ENCODE measurements around the gene C6orf47. TPM values are rescaled to one million over a fixed set of nuclear protein-coding genes. Genes with fewer than 3 reads are reported as not detected.

Gene C6orf47
- total and polyA plus RNA-seq, 2 of the 8 experiments (the other 6 are each of a cell fraction or from before 2014, with no cell fraction given), result 4.7 to 14.6 TPM

GRCh38 chr6:31627690-31628287 is 32.8 kb downstream of the C6orf47 start:
- Histone ChIP-seq H3K9me3 (ENCODE audit: insufficient read depth in 2 of 2, low read depth in 1 of 2, low read length in 1 of 2) (no peaks in the 10 kb centered on the region), H3K14ac (ENCODE audit: insufficient read length) (no peak overlapping the region), H4K20me1 (replicated peaks in 1 of 2; ENCODE audit: control insufficient read depth in 1 of 2, insufficient read depth in 2 of 2, low read length in 2 of 2) (peaks cover 12 to 26% of the 10 kb centered on the region in 2 experiments), H3K4me3 (ENCODE audit: extremely low read depth in 1 of 4, insufficient read depth in 2 of 4, low read depth in 3 of 4, low read length in 4 of 4) (no peak overlapping the region), H4K5ac (ENCODE audit: insufficient read length, low read depth, low read length) (no peak overlapping the region), H2BK20ac (ENCODE audit: low read length) (no peak overlapping the region), H3K27me3 (replicated peaks in 1 of 4; ENCODE audit: control insufficient read depth in 3 of 4, extremely low read depth in 1 of 4, insufficient read depth in 3 of 4, low read length in 3 of 4) (no peaks in the 10 kb centered on the region), H3K18ac (ENCODE audit: extremely low read depth, low read length) (no peak overlapping the region), H3K4me1 (replicated peaks in 1 of 4; ENCODE audit: control insufficient read depth in 3 of 4, insufficient read depth in 4 of 4, low read length in 3 of 4) (no peaks in the 10 kb centered on the region), H4K91ac (replicated peaks; ENCODE audit: insufficient read length, low read length) (no peak overlapping the region), H2BK120ac (replicated peaks; ENCODE audit: low read depth, low read length) (no peak overlapping the region), H3K9ac (replicated peaks in 1 of 4; ENCODE audit: extremely low read depth in 1 of 4, low read depth in 3 of 4, low read length in 3 of 4) (no peak overlapping the region), H3K23ac (ENCODE audit: insufficient read length) (no peak overlapping the region), H2BK15ac (ENCODE audit: low read length) (no peak overlapping the region), H2BK5ac (ENCODE audit: low read depth, low read length) (no peak overlapping the region), H3K27ac (ENCODE audit: low read depth, low read length) (no peak overlapping the region), H3K36me3 (ENCODE audit: control insufficient read depth in 2 of 4, insufficient read depth in 4 of 4, low read length in 3 of 4) (peaks cover 82 to 100% (median 95%) of the 10 kb centered on the region in 4 experiments), H2AK5ac (ENCODE audit: low read depth, low read length) (no peak overlapping the region), H3K56ac (replicated peaks; ENCODE audit: insufficient read length, low read depth, low read length) (no peak overlapping the region), H2AFZ (ENCODE audit: low read length) (no peak overlapping the region), H4K8ac (ENCODE audit: extremely low read depth, insufficient read depth, low read length) (peak overlapping the region; percentile 8), H2BK12ac (ENCODE audit: low read depth, low read length) (no peak overlapping the region), H3K4me2 (ENCODE audit: insufficient read depth in 1 of 2, low read depth in 2 of 2, low read length in 2 of 2) (no peak overlapping the region), H3K79me2 (ENCODE audit: control insufficient read depth in 1 of 2, insufficient read depth in 2 of 2, low read length in 2 of 2) (peaks cover 8 to 28% of the 10 kb centered on the region in 2 experiments), H3K79me1 (ENCODE audit: low read depth, low read length) (peaks cover 21% of the 10 kb centered on the region; the same call in 1 of the 2 replicates), H3K23me2 (ENCODE audit: low read depth, low read length) (no peaks in the 10 kb centered on the region), H3K4ac (replicated peaks; ENCODE audit: insufficient read length, low read depth, low read length) (no peak overlapping the region)
- DNase-seq (ENCODE audit: low read depth in 1 of 2, low spot score in 2 of 2) (no peak), FAIRE-seq (no peak)
- WGBS, 2 experiments (ENCODE audit: extremely low coverage in 1 of 2, insufficient coverage in 1 of 2, insufficient read length in 1 of 2, insufficient replicate concordance in 2 of 2, low coverage in 1 of 2, low lambda C conversion rate in 2 of 2, missing lambda C conversion rate in 1 of 2), result 96% methylated on average over 19 of the region's 19 CpGs; no CpG with 5 or more reads in 1 of the 2 experiments
- no peak for TF ChIP-seq USF2 (IDR thresholded peaks at IDR 0.05; ENCODE audit: low read length)
- no peak for TF ChIP-seq POLR2AphosphoS5 (IDR thresholded peaks at IDR 0.05; ENCODE audit: low read depth, low read length)
- 0 out of 3 replicates have a peak, but pooled peaks of 1 of the 2 experiments have one; percentile 21 for TF ChIP-seq POLR2A (IDR thresholded peaks at IDR 0.05; ENCODE audit: control extremely low read depth in 1 of 2, low read depth in 2 of 2, low read length in 2 of 2)
- ChIA-PET POLR2A (ENCODE audit: partially characterized antibody) (interaction anchor here (0.7 to 34.9 kb wide), 11 partner anchors 10 to 268 kb away, joined by 3 to 883 read pairs (median 4); partner anchors contain the start of genes AIF1, APOM, BAG6 and C6orf47), CTCF (ENCODE audit: partially characterized antibody) (interaction anchor here (0.8 to 3.2 kb wide), 6 partner anchors 10 to 77 kb away, joined by 3 to 10 read pairs (median 4); partner anchors contain the start of gene LST1)
